Measurements from ENCODE around the gene TP53TG5. TPM values are rescaled to one million over a fixed set of nuclear protein-coding genes. Genes with fewer than 3 reads are reported as not detected.

Gene TP53TG5
- polyA plus RNA-seq, 1 experiment = not detected

- DNase-seq (ENCODE audit: low read depth) = no peak
- H3K4me3 ChIP-seq (ENCODE audit: low read depth, low read length) = no peak overlapping the region
- ChIA-PET POLR2A (no interaction called here), CTCF (interaction anchor here (1.2 to 13.8 kb wide), 4 partner anchors 13 to 66 kb away, joined by 4 to 101 read pairs (median 5); no protein-coding TSS in a partner anchor)
- H3K36me3 ChIP-seq (ENCODE audit: control insufficient read depth, insufficient read depth, low read length) = peaks cover 1% of the 10 kb centered on the region; the same call in 1 of the 2 replicates
- TF ChIP-seq CTCF (IDR thresholded peaks at IDR 0.05; ENCODE audit: insufficient read depth, low read depth, low read length) = no peak
- no peaks in the 10 kb centered on the region for H3K27me3 ChIP-seq (ENCODE audit: control insufficient read depth, insufficient read depth, low read length)
These were observed 856 bp downstream of the TP53TG5 start for GRCh38 chr20:45377269-45377668.

DNA sequence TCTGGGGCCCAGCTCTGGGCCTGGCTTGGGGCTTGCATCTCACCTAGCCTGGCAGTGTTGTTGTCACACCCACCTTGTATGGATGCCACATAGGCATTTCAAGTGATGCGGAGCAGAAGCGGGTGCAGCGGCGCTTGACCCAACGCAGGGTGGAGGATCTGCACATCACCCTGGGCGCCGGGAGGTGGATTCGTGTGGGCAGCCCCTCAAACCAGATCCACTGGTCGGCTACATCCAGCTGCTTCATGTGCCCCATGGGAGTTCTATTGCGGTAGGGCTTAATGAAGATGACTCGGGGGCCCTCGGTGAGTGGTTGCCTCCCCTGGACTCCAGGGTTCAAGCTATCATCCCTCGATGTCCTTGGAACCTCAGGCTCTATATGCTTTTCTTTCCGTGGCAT, 3.2 kb downstream of the TP53TG5 start:
- DNase-seq (ENCODE audit: low read depth) = no peak
- H3K36me3 ChIP-seq (ENCODE audit: control insufficient read depth, insufficient read depth, low read length) = peaks cover 1% of the 10 kb centered on the region; the same call in 1 of the 2 replicates

GRCh38 chr20:45374101-45374467, 4.0 kb downstream of the TP53TG5 start:
- H3K36me3 ChIP-seq (ENCODE audit: control insufficient read depth, insufficient read depth, low read length) = peaks cover 1% of the 10 kb centered on the region; the same call in 1 of the 2 replicates
- POLR2A ChIA-PET = interaction anchor here (0.6 to 1.0 kb wide), 3 partner anchors 11 to 26 kb away, joined by 3 to 8 read pairs (median 4); partner anchors contain the start of gene SYS1
- no peak for DNase-seq (ENCODE audit: low read depth)
- no peak for TF ChIP-seq CTCF (IDR thresholded peaks at IDR 0.05; ENCODE audit: insufficient read depth, low read depth, low read length)
- CTCF ChIA-PET = interaction anchor here (0.7 to 13.8 kb wide), 37 partner anchors 8 to 397 kb away, joined by 3 to 101 read pairs (median 5); partner anchors contain the start of genes PIGT and SYS1
- H3K4me3 ChIP-seq (ENCODE audit: low read depth, low read length) = no peak overlapping the region
- no peaks in the 10 kb centered on the region for H3K27me3 ChIP-seq (ENCODE audit: control insufficient read depth, insufficient read depth, low read length)

More for the DNA sequence above, 3.2 kb downstream of the TP53TG5 start:
- POLR2A ChIA-PET = no interaction called here
- no peak for TF ChIP-seq CTCF (IDR thresholded peaks at IDR 0.05; ENCODE audit: insufficient read depth, low read depth, low read length)
- H3K27me3 ChIP-seq (ENCODE audit: control insufficient read depth, insufficient read depth, low read length) = no peaks in the 10 kb centered on the region
- CTCF ChIA-PET = interaction anchor here (0.5 to 13.8 kb wide), 10 partner anchors 11 to 396 kb away, joined by 3 to 101 read pairs (median 5); partner anchors contain the start of gene SYS1
- H3K4me3 ChIP-seq (ENCODE audit: low read depth, low read length) = no peak overlapping the region

- Histone ChIP-seq H3K36me3 (ENCODE audit: control insufficient read depth, insufficient read depth, low read length) (peaks cover 1% of the 10 kb centered on the region; the same call in 1 of the 2 replicates), H3K4me3 (ENCODE audit: low read depth, low read length) (peak overlapping the region; percentile 33), H3K27me3 (ENCODE audit: control insufficient read depth, insufficient read depth, low read length) (no peaks in the 10 kb centered on the region)
- POLR2A ChIA-PET = interaction anchor here (0.6 to 1.0 kb wide), 4 partner anchors 10 to 32 kb away, joined by 3 to 8 read pairs (median 4); partner anchors contain the start of gene SYS1
- CTCF ChIA-PET = interaction anchor here (0.7 to 13.8 kb wide), 38 partner anchors 9 to 398 kb away, joined by 3 to 101 read pairs (median 4); partner anchors contain the start of genes PIGT and SYS1
- no peak for DNase-seq (ENCODE audit: low read depth)
- peak; percentile 94 for TF ChIP-seq CTCF (IDR thresholded peaks at IDR 0.05; ENCODE audit: insufficient read depth, low read depth, low read length)
These were observed 4.6 kb downstream of the TP53TG5 start for GRCh38 chr20:45373353-45374100.
